HepG2 (cell line): ENCODE results near the gene U2AF1L4. TPM values are rescaled to one million over a fixed set of nuclear protein-coding genes. Genes with fewer than 3 reads are reported as not detected.

Experiments used
- ARNT2 ChIP-seq: sonication (generic); formaldehyde crosslinking; IDR thresholded peaks from 2 replicates; pipeline ENCODE4 v1.8.0; 2022; ENCODE audit warnings: mild to moderate bottlenecking, low read depth, missing genetic modification reagents, moderate library complexity
- DRAP1 ChIP-seq: IDR thresholded peaks from 2 replicates; pipeline ENCODE4 v1.6.1; 2016; ENCODE audit warnings: missing genetic modification reagents, missing compliant biosample characterization
- FOXK2 ChIP-seq: fragments of 450-650 bp; IDR thresholded peaks from 2 replicates; pipeline ENCODE4 v1.6.1; 2016
- GLI4 ChIP-seq: sonication (generic); formaldehyde crosslinking; IDR thresholded peaks from 2 replicates; pipeline ENCODE4 v1.5.1; 2020; ENCODE audit warnings: missing genetic modification reagents, mild to moderate bottlenecking, moderate library complexity, borderline replicate concordance
- IKZF4 ChIP-seq: sonication (generic); formaldehyde crosslinking; IDR thresholded peaks from 2 replicates; pipeline ENCODE4 v1.5.1; 2020; ENCODE audit warnings: borderline replicate concordance, mild to moderate bottlenecking, low read depth, missing genetic modification reagents; ENCODE audit errors: not compliant biosample characterization
- ZFAT ChIP-seq: sonication (generic); formaldehyde crosslinking; conservative IDR thresholded peaks from 2 replicates; pipeline ENCODE4 v1.8.1; 2023; ENCODE audit warnings: missing genetic modification reagents, inconsistent platforms
- ZNF225 ChIP-seq: sonication (generic); formaldehyde crosslinking; IDR thresholded peaks from 2 replicates; pipeline ENCODE4 v1.4.0; 2020; ENCODE audit warnings: mild to moderate bottlenecking, missing genetic modification reagents
- ZNF703 ChIP-seq: sonication (generic); formaldehyde crosslinking; IDR thresholded peaks from 2 replicates; pipeline ENCODE4 v1.5.1; 2020; ENCODE audit warnings: missing genetic modification reagents, mild to moderate bottlenecking, moderate library complexity, borderline replicate concordance
- ZNF737 ChIP-seq: sonication (generic); formaldehyde crosslinking; IDR thresholded peaks from 2 replicates; pipeline ENCODE4 v1.5.0; 2020; ENCODE audit warnings: missing genetic modification reagents, mild to moderate bottlenecking, borderline replicate concordance
- polyA plus RNA-seq, 8 experiments: library from polyadenylated mRNA; depleted of rRNA in 3 of 8; stranded (reverse) in 7 of 8; unstranded in 1 of 8; fragments of >200 nt; fragmentation: Illumina TruSeq in 4 of 8; extraction: Trizol in 4 of 8; gene quantifications; 2 replicates each; pipeline versions ENCODE4 v1.2.1 to v1.2.3, GENCODE V29; 2011 to 2016; ENCODE audit warnings: low read depth in 4 of 8, missing spikeins in 1 of 8, mixed read lengths in 1 of 8; ENCODE audit not compliant: insufficient read depth in 1 of 8
- total RNA-seq, 5 experiments: library from RNA; depleted of rRNA; stranded (reverse); fragments of >200 nt; fragmentation: Illumina TruSeq; extraction: Trizol; gene quantifications; 2 replicates each; pipeline ENCODE4 v1.2.3, GENCODE V29; 2016; ENCODE audit warnings: low read depth in 1 of 5
- TF ChIP-seq, protein P1 (sequence below): sonication (generic); formaldehyde crosslinking; IDR thresholded peaks from 2 replicates; pipeline ENCODE4 v1.4.0; 2020; ENCODE audit warnings: missing genetic modification reagents
- TF ChIP-seq, protein P2 (sequence below): sonication (generic); formaldehyde crosslinking; IDR thresholded peaks from 2 replicates; pipeline ENCODE4 v1.5.0; 2020; ENCODE audit warnings: mild to moderate bottlenecking, missing genetic modification reagents

Gene U2AF1L4
- total and polyA plus RNA-seq, 2 of the 13 experiments (the other 11 are each of a cell fraction or from before 2014, with no cell fraction given): 7.9 to 15.4 TPM

- TF ChIP-seq, protein P1, sequence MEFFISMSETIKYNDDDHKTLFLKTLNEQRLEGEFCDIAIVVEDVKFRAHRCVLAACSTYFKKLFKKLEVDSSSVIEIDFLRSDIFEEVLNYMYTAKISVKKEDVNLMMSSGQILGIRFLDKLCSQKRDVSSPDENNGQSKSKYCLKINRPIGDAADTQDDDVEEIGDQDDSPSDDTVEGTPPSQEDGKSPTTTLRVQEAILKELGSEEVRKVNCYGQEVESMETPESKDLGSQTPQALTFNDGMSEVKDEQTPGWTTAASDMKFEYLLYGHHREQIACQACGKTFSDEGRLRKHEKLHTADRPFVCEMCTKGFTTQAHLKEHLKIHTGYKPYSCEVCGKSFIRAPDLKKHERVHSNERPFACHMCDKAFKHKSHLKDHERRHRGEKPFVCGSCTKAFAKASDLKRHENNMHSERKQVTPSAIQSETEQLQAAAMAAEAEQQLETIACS (CRISPR knock-in tag): no peak
- TF ChIP-seq ARNT2 (CRISPR knock-in tag) (no peak), ZNF737 (no peak), GLI4 (CRISPR knock-in tag) (no peak), FOXK2 (no peak), ZFAT (CRISPR knock-in tag) (no peak), ZNF225 (no peak), ZNF703 (no peak), DRAP1 (CRISPR knock-in tag) (no peak), IKZF4 (CRISPR knock-in tag) (no peak)
- TF ChIP-seq, protein P2, sequence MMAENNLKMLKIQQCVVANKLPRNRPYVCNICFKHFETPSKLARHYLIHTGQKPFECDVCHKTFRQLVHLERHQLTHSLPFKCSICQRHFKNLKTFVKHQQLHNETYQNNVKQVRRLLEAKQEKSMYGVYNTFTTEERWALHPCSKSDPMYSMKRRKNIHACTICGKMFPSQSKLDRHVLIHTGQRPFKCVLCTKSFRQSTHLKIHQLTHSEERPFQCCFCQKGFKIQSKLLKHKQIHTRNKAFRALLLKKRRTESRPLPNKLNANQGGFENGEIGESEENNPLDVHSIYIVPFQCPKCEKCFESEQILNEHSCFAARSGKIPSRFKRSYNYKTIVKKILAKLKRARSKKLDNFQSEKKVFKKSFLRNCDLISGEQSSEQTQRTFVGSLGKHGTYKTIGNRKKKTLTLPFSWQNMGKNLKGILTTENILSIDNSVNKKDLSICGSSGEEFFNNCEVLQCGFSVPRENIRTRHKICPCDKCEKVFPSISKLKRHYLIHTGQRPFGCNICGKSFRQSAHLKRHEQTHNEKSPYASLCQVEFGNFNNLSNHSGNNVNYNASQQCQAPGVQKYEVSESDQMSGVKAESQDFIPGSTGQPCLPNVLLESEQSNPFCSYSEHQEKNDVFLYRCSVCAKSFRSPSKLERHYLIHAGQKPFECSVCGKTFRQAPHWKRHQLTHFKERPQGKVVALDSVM (CRISPR knock-in tag): no peak
Observed at GRCh38 chr19:35731353-35731752, 13.9 kb downstream of the U2AF1L4 start (continued).
